T-helper 1 cell treated with Interleukin-12 subunit alpha and Interleukin-12 subunit beta and Interleukin-4 antibody, amounts not matched to agents 30 ng/mL and 1 ng/mL, for 36 hours (primary cell): ENCODE data around the gene EFCAB6. TPM values are rescaled to one million over a fixed set of nuclear protein-coding genes. Genes with fewer than 3 reads are reported as not detected.

ENCODE experiments used
- intact Hi-C: fragments of 100-400 bp; cut with micrococcal nuclease; formaldehyde crosslinking; loops from one replicate; pipeline ENCODE4 v1.15.1; 2024
- total RNA-seq: library from RNA; stranded (reverse); gene quantifications from 2 replicates; pipeline ENCODE4 v1.2.3, GENCODE V29; 2022

Gene EFCAB6
- total RNA-seq, 1 donor from 2014 or later, result not detected

DNA sequence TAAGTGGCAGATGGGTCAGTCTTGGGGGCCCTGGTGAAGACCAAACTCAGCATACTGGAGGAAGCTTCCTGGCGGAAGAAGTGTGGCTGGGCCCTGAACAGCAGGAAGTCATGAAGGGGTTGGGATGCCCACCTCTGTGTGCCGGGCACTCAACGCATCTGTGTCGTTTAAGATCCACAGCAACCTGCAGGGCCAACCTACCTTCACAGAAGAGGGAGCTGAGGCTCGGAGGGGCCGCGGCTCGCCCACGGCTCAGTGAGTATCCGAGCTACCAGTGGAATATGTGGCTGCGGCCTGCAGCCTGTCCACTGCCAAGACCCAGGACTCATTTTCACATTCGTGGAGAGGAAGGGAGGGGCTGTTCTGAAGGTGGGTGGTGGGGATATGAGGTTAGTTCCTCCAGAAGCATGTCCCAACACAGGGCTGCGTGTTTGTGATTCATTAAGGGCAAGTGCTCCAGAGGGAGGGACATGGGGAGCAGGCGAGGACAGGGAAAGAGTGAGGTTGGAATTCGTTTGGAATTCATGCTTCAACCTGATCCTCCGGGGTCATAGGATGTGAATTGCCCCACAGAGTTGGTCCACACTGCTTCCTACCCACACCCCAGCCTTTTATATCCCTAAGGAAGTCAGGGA is 300.7 kb downstream of the EFCAB6 start:
- intact Hi-C loops, result no loop called here

DNA sequence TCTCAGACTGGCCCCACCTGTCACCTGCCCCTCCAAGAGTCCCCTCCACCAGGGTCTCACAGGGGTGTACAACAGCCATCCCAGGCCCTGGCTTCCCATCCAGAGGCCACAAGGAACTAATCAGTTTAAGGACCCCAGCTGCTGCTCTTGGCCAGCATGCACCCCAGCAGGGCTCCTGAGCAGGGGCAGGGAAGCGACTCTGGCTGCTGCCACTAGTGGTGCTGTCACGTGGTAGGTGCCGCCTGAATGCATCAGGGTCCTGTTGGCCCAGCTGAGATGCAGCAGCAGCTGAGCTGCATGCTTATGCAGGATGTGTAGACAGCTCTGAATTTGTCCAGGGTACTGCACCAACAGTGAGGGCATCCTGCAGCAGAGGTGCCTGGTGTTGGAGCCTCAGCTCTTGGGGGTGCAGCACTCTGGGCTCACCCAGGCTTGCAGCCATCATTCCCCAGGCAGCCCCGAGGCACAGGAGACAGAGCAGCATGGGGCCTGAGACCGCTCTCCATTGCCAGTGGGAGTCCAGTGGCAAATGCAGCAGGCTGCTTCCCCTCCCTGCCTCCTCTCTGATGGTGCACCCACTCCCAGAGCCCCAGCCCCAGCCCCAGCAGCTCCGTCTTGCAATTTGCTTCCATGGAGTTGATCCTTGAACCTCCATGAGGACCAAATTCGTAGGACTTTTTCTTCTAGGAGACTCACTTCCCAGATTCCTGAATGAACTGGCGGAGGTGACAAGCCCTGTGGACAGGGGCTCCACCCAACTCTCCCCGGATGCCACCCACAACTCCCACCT is 301.6 kb downstream of the EFCAB6 start:
- intact Hi-C loops, result no loop called here

DNA sequence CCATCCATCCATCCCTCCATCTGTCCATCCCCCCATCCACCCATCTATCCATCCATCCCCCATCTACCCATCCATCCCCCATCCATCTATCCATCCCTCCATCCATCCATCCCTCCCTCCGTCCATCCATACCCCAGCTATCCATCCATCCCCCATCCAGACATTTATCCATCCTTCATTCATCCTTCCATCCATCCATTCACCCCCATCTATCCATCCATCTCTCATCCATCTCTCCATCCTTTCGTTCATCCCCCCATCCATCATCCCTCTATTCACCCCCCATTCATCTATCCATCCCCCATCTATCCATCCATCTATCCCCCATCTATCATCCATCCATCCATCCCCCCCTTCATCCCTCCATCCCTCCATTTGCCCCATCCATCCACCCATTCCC is 302.8 kb downstream of the EFCAB6 start:
- intact Hi-C loops, result no loop called here

DNA sequence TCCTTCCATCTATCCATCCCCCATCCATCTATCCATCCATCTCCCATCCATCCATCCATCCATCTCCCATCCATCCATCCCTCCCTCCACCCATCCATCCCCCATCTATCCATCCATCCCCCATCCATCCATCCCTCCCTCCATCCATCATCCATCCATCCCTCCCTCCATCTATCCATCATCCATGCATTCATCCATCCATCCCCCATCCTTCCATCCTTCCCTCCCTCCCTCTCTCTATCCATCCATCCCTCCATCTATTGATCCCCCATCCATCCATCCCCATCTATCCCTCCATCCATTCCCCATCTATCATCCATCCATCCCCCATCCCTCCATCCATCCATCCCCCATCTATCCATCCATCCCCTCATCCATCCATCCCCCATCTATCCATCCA is 303.6 kb downstream of the EFCAB6 start:
- intact Hi-C loops, result no loop called here

DNA sequence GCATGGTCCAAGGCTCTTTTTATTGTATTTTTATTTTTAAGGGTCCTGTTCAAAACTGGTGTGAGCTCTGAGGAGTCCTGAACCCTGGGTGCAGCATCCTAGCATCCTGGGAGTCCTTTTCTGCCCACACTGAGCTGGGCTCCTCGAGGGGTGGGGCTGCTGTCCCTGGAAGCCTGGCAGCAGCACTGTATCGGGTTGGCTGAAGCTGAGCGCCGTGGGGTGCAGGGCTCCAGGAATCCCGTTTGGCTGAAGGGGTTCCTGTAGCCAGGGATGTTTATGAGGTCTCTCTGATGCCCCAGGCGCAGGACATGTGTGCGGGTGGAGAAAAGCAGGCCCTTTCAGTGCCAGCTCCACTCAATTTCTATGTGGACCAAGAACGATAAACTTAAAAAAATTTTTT is 304.9 kb downstream of the EFCAB6 start:
- intact Hi-C loops, result no loop called here

DNA sequence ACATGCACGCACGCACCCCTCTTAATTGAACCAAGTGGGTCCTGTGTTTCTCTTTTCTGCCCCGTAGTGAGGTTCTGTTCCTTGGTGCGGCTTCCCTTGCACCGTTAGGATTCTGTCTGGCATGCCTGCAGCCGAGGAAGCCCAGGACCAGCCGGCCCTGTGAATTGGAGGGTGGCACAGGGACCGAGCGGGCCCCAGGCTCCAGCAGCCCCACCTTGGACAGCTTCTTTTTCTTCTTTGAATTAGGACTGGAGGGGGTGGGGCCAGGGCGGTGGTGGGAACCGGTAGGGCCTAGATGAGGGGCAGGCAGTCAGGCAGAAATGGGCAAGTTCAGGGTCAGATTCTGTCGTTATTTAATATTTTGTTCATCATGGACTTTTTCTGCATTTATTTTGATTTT is 305.6 kb downstream of the EFCAB6 start:
- intact Hi-C loops, result no loop called here

DNA sequence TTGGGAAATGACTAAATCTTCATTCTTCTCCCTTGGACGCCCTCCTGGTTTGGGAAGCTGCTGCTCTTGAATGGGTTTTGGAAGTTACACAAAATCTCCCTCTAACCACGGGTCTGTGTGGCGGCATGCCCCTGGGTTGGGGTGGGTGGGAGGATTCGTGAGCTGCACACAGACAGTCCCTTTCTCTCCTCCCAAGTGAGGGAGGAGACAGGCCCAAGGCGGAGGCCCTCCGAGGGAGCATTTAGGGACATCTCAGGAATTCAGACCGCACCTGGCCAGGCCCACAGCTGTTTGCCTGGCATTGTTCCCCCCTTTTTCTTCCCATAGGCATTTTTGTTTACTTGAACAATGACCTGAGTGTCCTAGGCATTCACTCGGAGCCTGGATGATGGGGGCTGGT is 306.2 kb downstream of the EFCAB6 start:
- intact Hi-C loops, result no loop called here

DNA sequence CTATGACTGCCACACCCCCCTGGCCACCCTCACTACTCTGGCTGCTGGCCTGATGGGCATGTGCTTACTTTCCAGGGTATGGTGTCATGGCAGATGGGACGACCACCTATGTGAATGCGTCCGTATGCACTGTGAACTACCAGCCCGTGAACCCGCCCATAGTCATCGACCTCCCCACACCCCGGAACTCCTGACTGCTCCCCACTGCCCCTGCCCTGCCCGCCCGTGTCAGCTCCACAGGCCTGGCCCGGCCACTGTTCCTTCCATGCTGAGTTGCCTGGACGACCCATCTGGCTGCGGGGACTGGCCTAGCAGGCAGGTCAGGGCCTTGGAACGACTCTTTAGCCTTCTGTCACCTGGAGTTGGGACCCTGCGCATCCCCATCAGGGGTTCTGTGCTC is 306.7 kb downstream of the EFCAB6 start:
- intact Hi-C loops, result no loop called here

DNA sequence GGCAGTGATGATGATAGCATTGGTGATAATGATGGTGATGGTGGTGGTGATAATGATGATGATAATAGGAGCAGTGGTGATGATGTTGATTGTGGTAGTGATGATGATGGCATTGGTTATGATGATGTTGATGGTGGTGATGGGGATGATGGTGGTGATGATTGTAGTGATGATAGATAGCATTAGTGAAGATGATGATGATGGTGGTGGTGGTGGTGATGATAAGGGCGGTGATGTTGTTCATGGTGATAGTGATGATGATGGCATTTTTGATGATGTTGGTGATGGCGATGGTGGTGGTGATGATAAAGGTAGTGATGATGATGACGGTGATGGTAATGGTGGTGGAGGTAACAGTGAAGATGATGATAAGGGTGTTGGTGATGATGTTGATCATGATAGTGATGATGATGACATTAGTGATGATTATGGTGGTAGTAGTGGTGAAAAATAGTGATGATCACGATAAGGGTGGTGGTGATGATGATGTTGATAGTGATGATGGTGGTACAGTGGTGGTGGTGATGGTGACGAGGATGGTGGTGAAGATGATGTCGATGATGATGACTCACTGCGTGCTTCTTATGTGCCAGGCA is 307.3 kb downstream of the EFCAB6 start:
- intact Hi-C loops, result no loop called here

DNA sequence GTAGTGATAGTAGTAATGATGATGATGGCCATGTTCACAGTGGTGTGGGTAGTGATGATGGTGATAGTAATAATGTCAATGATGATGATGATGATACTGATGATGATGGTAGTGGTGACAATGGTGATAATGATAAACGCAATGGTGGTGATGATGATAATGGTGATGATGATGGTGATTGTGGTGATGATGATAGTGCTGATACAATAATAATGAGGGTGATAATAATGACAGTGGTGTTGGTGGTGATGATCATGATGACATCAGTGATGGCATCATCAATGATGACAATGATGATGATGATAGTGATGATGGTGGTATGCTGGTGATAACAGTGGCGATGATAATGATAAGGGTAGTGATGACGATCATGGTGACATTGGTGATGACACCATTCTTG is 308.0 kb downstream of the EFCAB6 start:
- intact Hi-C loops, result no loop called here

DNA sequence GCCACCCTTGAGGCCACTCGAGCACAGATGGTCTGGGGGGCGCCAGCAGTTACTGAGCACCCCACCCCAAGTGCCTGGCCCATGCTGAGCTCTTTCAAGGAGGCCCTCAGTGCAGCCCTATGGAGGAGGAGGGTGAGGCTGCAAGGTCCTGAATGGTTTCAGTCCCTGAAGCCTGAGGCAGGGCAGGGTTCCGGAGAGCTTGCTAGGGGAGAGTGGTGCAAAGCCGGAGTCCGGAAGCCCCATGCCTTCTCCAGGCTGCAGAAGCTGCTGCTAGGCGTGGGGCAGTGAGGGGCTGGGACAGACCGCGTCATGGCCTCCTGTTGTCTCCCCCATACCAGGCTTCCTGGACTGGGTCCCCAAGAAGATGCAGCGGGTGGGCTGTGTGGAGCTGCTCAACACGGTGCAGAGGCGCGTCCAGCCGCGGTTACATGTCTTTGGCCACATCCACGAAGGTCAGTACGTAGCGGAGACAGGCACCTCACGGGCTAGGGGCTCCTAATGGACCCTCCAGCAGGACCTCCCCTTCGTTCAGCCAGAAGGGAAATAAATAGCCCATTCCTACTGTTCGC is 309.7 kb downstream of the EFCAB6 start:
- intact Hi-C loops, result no loop called here

DNA sequence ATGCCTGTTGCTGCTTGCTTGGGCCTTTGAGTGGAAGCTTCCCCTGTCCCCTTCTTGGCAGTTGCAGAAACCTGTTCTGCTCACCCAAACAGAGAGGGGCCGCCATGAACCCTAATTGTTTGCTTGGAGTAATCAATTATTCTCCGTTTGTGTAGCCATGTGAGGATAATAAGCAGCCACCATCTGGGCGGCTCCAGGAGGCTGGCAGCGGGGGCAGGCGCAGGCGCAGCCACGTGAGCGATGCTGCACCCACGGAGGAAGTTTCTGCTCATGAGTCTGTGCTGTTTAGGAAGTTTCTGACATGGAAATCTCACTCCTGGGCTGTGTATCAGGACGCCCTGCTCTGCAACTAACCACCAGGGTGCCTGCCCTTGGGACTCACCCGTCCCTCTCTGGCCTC is 310.2 kb downstream of the EFCAB6 start:
- intact Hi-C loops, result no loop called here

DNA sequence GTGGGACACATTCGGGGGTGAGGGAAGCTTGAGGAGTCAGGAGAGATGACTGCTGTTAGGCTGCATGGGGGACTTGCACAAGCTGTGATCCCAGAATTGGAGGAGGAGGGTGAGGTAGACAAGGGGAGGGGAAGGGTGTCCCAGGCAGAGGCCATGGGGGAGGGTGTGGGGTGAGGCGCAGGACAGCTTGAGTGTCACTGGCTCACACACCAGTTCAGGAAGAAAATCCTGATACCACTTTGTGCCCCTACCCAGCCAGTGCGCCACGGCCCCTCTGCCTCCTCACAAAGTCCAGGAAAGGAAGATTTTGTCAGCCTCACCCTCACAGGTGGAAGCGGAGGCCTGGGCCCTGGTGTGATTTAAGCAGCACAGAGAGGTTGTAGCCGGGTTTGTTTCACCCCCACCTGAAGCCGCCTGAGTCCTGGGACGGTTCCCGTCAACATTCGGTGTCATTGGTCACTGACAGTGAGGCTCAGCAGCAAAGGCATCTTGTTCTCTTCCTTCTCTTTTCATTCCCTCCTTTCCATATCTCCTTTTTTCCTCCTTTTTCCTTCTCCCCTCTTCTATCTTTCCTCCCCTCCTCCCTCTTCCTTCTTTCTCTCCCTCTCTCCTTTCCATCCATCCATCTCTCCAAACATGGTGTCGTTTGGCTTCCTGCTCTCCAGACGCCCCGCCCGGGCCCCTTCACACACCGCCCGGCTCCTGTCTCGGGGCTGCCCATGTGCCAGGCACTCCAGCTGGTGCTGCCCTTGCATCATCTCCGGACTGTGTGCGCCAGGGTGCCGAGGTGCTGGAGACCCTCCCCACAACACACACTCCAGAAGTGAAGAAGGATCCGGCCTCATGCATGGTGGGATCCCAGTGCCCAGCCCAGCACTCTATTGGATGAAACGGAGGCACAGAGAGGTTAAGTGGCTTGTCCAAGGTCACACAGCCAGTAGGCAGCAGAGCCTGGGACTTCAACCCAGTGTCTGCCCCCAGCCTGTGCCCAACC is 311.0 kb downstream of the EFCAB6 start:
- intact Hi-C loops, result no loop called here

DNA sequence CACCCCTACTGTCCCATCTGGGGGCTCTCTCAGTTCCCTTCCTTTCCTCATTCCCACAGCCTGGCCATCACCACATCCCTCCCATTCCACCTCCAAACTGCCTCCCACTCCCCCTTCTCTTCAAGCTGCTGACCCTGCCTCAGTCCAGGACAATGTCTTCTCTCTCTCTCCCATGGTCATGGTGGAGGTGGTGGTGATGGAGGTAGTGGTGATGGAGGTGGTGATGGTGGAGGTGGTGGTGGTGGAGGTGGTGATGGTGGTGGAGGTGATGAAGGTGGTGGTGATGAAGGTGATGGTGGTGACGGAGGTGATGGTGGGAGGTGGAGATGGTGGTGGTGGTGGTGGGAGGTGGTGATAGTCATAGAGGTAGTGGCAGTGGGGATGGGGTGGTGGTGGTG is 313.2 kb downstream of the EFCAB6 start:
- intact Hi-C loops, result no loop called here

DNA sequence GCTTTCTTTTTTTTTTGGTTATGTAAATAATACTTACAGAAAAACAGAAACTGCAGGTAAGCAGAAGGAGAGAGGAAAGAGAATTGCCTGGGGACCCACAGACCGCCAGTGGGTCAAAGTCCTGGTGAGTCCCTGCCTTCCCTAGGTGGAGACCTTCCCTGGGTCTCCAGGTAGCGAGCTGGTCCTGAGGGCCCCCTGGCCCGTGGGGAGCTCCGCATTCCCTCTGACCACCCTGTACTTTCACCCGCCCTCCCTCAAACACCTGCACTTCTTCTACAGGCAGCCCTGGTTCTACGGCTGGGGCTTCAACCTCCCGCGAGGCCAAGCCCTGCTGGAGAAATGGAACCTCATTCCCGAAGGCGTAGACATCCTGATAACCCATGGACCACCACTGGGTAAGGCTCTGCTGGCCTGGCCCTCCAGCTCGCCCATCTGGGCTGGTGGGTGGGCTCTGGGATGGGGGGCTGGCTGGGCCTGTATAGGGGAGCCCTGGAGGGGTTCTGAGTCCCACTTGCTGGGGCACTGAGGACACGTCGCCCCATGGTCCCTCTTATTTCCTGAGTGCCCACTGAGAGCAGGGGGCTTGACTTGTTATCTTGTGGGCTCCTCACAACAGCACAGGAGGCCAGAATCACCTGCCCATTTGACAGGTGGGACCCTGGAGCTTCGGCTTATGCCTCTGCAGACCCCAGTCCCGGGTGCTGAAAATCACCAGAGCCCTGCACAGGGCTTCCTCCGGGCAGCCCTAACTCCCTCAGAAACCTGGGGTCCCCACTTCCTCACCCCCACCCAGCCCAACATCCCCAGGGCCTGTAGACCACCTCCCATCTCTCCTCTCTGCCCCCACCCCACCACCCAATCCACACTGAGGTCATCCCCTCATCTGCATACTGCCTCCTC is 313.9 kb downstream of the EFCAB6 start:
- intact Hi-C loops, result no loop called here

DNA sequence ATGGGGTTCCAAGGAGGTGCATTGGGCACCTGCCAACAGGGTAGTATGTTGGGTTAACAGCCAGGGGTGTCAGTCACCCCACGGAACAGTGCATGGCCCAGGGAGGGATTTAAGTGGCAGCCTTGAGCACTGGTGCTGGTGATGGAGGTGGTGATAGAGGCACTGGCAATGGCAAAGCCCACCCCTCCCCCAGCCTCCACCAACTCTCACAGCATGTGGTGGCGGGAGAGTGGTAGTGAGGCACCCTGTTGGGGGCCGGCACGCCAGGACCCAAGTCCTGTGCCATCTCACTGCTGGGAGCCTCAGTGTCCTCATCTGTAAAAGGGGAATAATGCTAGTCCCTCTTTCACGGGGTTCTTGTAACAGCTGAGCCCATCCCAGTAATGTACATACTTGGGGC is 318.8 kb downstream of the EFCAB6 start:
- intact Hi-C loops, result no loop called here

DNA sequence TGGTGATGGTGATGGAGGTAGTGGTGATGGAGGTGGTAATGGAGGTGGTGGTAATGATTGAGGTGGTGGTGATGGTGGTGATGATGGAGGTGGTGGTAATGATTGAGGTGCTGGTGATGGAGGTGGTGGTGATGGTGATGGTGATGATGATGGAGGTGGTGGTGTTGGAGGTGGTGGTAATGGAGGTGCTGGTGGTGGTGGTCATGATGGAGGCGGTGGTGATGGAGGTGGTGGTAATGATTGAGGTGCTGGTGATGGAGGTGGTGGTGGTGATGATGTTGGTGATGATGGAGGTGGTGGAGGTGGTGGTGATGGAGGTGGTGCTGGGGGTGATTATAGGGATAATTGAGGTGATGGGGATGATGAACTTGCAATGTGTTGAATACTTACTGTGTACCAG is 320.4 kb downstream of the EFCAB6 start:
- intact Hi-C loops, result no loop called here

DNA sequence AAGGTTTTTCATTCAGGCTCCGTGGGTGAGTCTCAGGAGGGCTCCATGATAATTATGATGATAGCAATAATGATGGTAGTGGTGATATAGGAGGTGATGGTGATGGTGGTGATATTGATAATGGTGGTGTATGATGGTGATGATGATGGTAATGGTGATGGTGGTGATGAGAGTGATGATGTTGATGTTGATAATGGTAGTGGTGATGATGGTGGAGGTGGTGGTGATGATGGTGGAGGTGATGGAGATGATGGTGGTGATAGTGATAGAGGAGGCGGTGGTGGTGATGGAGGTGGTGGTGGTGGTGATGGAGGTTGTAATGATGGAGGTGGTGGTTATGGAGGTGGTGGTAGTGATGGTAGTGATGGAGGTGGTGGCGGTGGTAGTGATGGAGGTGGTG is 320.9 kb downstream of the EFCAB6 start:
- intact Hi-C loops, result no loop called here

DNA sequence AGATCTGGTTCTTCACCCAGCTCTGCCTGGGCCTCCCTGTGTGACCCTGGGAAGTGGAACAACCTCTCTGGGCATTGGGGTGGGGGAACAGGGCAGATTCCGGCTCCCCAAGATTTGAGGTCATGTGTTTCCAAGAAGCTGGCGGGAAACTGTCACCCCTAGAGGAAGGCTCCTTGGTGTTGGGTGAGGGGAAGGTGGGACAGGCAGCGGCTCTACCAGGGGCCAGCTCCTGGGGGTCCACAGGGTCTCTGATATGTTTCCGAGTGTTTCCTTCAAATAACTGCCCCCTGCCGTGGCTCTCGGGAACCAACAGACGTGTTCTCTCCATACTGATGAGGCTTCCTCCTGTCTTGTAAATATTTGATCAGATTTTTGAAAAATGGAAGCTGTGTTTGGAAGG is 321.8 kb downstream of the EFCAB6 start:
- intact Hi-C loops, result no loop called here

DNA sequence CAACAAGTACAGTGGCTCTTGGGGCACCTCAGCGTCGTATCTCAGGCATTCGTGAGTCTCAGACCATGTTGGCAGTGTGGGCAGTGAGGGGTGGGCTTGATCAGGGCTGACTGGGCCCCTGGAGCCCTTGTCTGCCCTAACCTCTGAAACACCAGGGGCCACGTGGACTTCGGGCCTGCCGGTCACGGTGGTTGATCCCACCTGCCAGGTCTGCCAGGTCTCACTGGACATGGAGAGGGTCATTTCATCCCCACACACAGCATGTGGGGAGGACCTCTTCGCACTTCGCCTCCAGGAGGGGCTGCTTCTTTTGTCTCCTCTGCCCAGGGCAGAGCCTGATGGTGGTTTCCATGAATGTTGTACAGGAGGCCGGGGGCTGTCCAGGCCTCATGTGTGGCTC is 323.2 kb downstream of the EFCAB6 start:
- intact Hi-C loops, result no loop called here
